BJ (cell line): ENCODE data around the gene B3GNT5. TPM values are rescaled to one million over a fixed set of nuclear protein-coding genes. Genes with fewer than 3 reads are reported as not detected.

Experiments used
- CTCF ChIA-PET: fragments of 350-600 bp; formaldehyde crosslinking; extraction: SDS; loops from one replicate; lab custom pipeline; 2021; ENCODE audit warnings: antibody characterized with exemption, inconsistent platforms; lab: Yijun Ruan, JAX
- POLR2A ChIA-PET: fragments of 300-600 bp; sonication (Branson Sonifier 250); formaldehyde crosslinking; extraction: SDS; loops from one replicate; lab custom pipeline; 2021; ENCODE audit warnings: antibody characterized with exemption; lab: Charles Lee
- DNase-seq: peaks from one replicate; pipeline ENCODE4 v3.0.0-alpha.2; 2011; ENCODE audit warnings: low read depth
- H3K27me3 ChIP-seq: 2 replicates; pipeline ENCODE4 v1.6.0; 2011; ENCODE audit warnings: low read length; ENCODE audit not compliant: control insufficient read depth, insufficient read depth
- H3K36me3 ChIP-seq: 2 replicates; pipeline ENCODE4 v1.5.1; 2011; ENCODE audit warnings: low read length; ENCODE audit not compliant: control insufficient read depth, insufficient read depth
- H3K4me3 ChIP-seq: 2 replicates; pipeline ENCODE4 v1.5.1; 2011; ENCODE audit warnings: low read depth, mild to moderate bottlenecking, control low read depth, low read length
- CTCF ChIP-seq: IDR thresholded peaks from 2 replicates; pipeline ENCODE4 v1.5.1; 2011; ENCODE audit warnings: low read depth, mild to moderate bottlenecking, control low read depth, inconsistent platforms, low read length, moderate library complexity; ENCODE audit not compliant: insufficient read depth
- polyA plus RNA-seq: library from polyadenylated mRNA; depleted of rRNA; stranded (reverse); fragments of >200 nt; gene quantifications from 2 replicates; pipeline ENCODE4 v1.2.3, GENCODE V29; 2011

The B3GNT5 gene
- polyA plus RNA-seq, 1 experiment = 0.27 TPM

- CTCF ChIA-PET = no interaction called here
- Histone ChIP-seq H3K27me3 (peaks cover 2% of the 10 kb centered on the region; the same call in 1 of the 2 replicates), H3K36me3 (no peaks in the 10 kb centered on the region), H3K4me3 (no peak overlapping the region)
- no peak for TF ChIP-seq CTCF
- no peak for DNase-seq
- POLR2A ChIA-PET = no interaction called here
These were observed 42.2 kb upstream of the B3GNT5 start for GRCh38 chr3:183210862-183211341.

- DNase-seq = no peak
- Histone ChIP-seq H3K36me3 (no peaks in the 10 kb centered on the region), H3K27me3 (peaks cover 2% of the 10 kb centered on the region; the same call in 1 of the 2 replicates), H3K4me3 (no peak overlapping the region)
- ChIA-PET POLR2A (no interaction called here), CTCF (no interaction called here)
- TF ChIP-seq CTCF = no peak
These were observed 41.7 kb upstream of the B3GNT5 start for GRCh38 chr3:183211352-183211751.

- POLR2A ChIA-PET = no interaction called here
- peaks cover 2% of the 10 kb centered on the region; the same call in 1 of the 2 replicates for H3K27me3 ChIP-seq
- CTCF ChIA-PET = no interaction called here
- H3K4me3 ChIP-seq = no peak overlapping the region
- no peaks in the 10 kb centered on the region for H3K36me3 ChIP-seq
- TF ChIP-seq CTCF = no peak
- no peak for DNase-seq
These were observed 41.0 kb upstream of the B3GNT5 start for GRCh38 chr3:183212096-183212495.

GRCh38 chr3:183212565-183212964 lies 40.5 kb upstream of the B3GNT5 start:
- Histone ChIP-seq H3K27me3 (no peaks in the 10 kb centered on the region), H3K4me3 (no peak overlapping the region), H3K36me3 (no peaks in the 10 kb centered on the region)
- no peak for TF ChIP-seq CTCF
- DNase-seq = no peak
- CTCF ChIA-PET = no interaction called here
- POLR2A ChIA-PET = no interaction called here

GRCh38 chr3:183213415-183214276 lies 39.4 kb upstream of the B3GNT5 start:
- no peaks in the 10 kb centered on the region for H3K36me3 ChIP-seq
- POLR2A ChIA-PET = no interaction called here
- no peaks in the 10 kb centered on the region for H3K27me3 ChIP-seq
- TF ChIP-seq CTCF = no peak
- no peak overlapping the region for H3K4me3 ChIP-seq
- no peak for DNase-seq
- CTCF ChIA-PET = no interaction called here
